HG03066 (cell line): ENCODE results near the gene CEP164.
"Not testable (repeated sequence)": the region's sequence is repeated elsewhere in the genome, so short reads cannot be mapped to it uniquely, and the experiment has no call there.

ENCODE experiments used
- ATAC-seq: cut with Tn5 transposase; IDR thresholded peaks from one replicate; pipeline ENCODE4 v1.9.1; 2021; ENCODE audit warnings: low read depth; ENCODE audit not compliant: unreplicated experiment

The CEP164 gene

GRCh38 chr11:117303646-117304315, 23.9 kb upstream of the CEP164 start:
- no peak for ATAC-seq

GRCh38 chr11:117305145-117305544, 22.5 kb upstream of the CEP164 start:
- no peak for ATAC-seq

- no peak for ATAC-seq
These were observed 18.3 kb upstream of the CEP164 start for GRCh38 chr11:117309310-117309709.

- no peak for ATAC-seq
These were observed 14.6 kb upstream of the CEP164 start for GRCh38 chr11:117313091-117313490.

GRCh38 chr11:117313828-117314768, 13.6 kb upstream of the CEP164 start:
- ATAC-seq = no peak

- ATAC-seq = no peak
These were observed 12.8 kb upstream of the CEP164 start for GRCh38 chr11:117314840-117315239.

- ATAC-seq = no peak
These were observed 12.1 kb upstream of the CEP164 start for GRCh38 chr11:117315285-117316196.

GRCh38 chr11:117316197-117316961, 11.3 kb upstream of the CEP164 start, which contains the start of gene BACE1:
Gene BACE1 (minus strand): TSS chr11:117316256. CDS start chr11:117315795, 461 bp downstream.
- no peak for ATAC-seq

- ATAC-seq = no peak
These were observed 8.9 kb upstream of the CEP164 start for GRCh38 chr11:117318738-117319137.

- no peak for ATAC-seq
These were observed 8.3 kb upstream of the CEP164 start for GRCh38 chr11:117319214-117319840.

GRCh38 chr11:117327255-117327566, 443 bp upstream of the CEP164 start:
- ATAC-seq = not testable (repeated sequence)

- ATAC-seq = peak; percentile 17
These were observed 839 bp downstream of the CEP164 start for GRCh38 chr11:117328375-117329010.

GRCh38 chr11:117332843-117333242, 5.2 kb downstream of the CEP164 start:
- ATAC-seq = no peak

- no peak for ATAC-seq
These were observed 6.3 kb downstream of the CEP164 start for GRCh38 chr11:117333917-117334316.

- ATAC-seq = no peak
These were observed 7.2 kb downstream of the CEP164 start for GRCh38 chr11:117334896-117335295.

GRCh38 chr11:117335399-117335798, 7.7 kb downstream of the CEP164 start:
- no peak for ATAC-seq

- ATAC-seq = no peak
These were observed 9.4 kb downstream of the CEP164 start for GRCh38 chr11:117337076-117337475.

- ATAC-seq = no peak
These were observed 17.4 kb downstream of the CEP164 start for GRCh38 chr11:117345039-117345438.

GRCh38 chr11:117354550-117354949, 26.9 kb downstream of the CEP164 start:
- no peak for ATAC-seq
